ENCODE measurements around the gene HMGN1.
"Not testable (repeated sequence)": the region's sequence is repeated elsewhere in the genome, so short reads cannot be mapped to it uniquely, and the experiment has no call there.

HMGN1 gene

GRCh38 chr21:39348355-39349210 is at the start of gene HMGN1:
Gene HMGN1, minus strand, starts transcription at chr21:39349088. Its CDS starts 171 bp downstream, at chr21:39348917.
- peak; percentile 82 for DNase-seq

- DNase-seq = no peak
These were observed 48.9 kb upstream of the HMGN1 start for GRCh38 chr21:39397646-39398385.

GRCh38 chr21:39392981-39393380 is 44.1 kb upstream of the HMGN1 start:
- DNase-seq = peak; percentile 11

- DNase-seq = no peak
These were observed 41.4 kb upstream of the HMGN1 start for GRCh38 chr21:39390212-39390765.

- DNase-seq = no peak
These were observed 39.9 kb upstream of the HMGN1 start for GRCh38 chr21:39388811-39389155.

GRCh38 chr21:39388038-39388810 is 39.3 kb upstream of the HMGN1 start:
- peak; percentile 42 for DNase-seq

GRCh38 chr21:39387461-39388037 is 38.7 kb upstream of the HMGN1 start:
- DNase-seq = peak; percentile 56

- DNase-seq = no peak
These were observed 38.0 kb upstream of the HMGN1 start for GRCh38 chr21:39386899-39387298.

- DNase-seq = no peak
These were observed 37.3 kb upstream of the HMGN1 start for GRCh38 chr21:39386194-39386593.

- peak; percentile 35 for DNase-seq
These were observed 36.6 kb upstream of the HMGN1 start for GRCh38 chr21:39385299-39386145.

GRCh38 chr21:39384674-39385298 is 35.9 kb upstream of the HMGN1 start:
- no peak for DNase-seq

GRCh38 chr21:39382096-39382495 is 33.2 kb upstream of the HMGN1 start:
- DNase-seq = not testable (repeated sequence)

- DNase-seq = no peak
These were observed 32.1 kb upstream of the HMGN1 start for GRCh38 chr21:39381009-39381408.

GRCh38 chr21:39379986-39380891 is 31.4 kb upstream of the HMGN1 start:
- DNase-seq = peak; percentile 92

- no peak for DNase-seq
These were observed 28.7 kb upstream of the HMGN1 start for GRCh38 chr21:39377444-39378050.

- no peak for DNase-seq
These were observed 26.6 kb upstream of the HMGN1 start for GRCh38 chr21:39375446-39375845.

GRCh38 chr21:39374046-39374445 is 25.2 kb upstream of the HMGN1 start:
- no peak for DNase-seq

GRCh38 chr21:39373634-39374033 is 24.7 kb upstream of the HMGN1 start:
- DNase-seq = peak; percentile 29

- DNase-seq = not testable (repeated sequence)
These were observed 21.0 kb upstream of the HMGN1 start for GRCh38 chr21:39369896-39370288.

- no peak for DNase-seq
These were observed 18.9 kb upstream of the HMGN1 start for GRCh38 chr21:39367783-39368182.

Data from kidney glomerular epithelial cell (primary cell).